Measurements from ENCODE around the gene ATP1B4.

Gene ATP1B4

DNA sequence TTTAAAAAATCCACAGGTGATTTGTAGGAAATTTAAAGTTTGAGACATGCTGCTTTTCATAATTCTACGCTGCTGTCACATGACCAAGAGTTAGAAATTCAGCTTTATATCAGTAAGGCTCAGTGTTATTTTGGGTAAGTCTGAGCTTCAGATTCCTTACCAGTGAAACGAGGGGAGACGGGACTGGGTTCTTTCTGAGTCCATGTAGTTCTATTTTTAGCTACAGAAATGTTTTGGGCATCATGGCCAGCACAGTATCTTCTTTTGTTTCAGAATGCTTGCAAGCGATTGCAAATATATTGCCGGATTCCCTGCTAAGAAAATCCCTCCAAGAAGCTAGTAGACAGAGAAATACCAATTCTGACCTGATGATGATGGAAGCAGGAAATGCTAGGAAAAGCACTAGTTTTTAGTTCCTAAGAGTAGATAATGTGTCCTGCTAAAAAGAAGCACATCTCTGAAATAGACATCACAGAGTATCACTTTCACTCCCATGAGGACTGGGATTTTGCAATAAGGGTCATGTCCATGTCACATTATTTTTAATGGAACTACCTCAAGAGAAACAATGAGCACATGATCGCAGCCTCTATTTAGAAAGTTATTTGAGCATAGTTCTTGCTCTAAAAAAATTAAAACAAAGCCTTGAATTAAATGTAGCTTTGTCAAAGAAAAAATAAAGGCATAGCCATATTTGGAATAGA, 10.9 kb downstream of the ATP1B4 start:
- Histone ChIP-seq H3K36me3 (replicated peaks in 1 of 2; ENCODE audit: control insufficient read depth in 2 of 2, insufficient read depth in 2 of 2, low read length in 2 of 2) (no peaks in the 10 kb centered on the region), H2AFZ (ENCODE audit: low read length) (no peak overlapping the region), H3K4me3 (ENCODE audit: low read length in 2 of 2) (no peak overlapping the region), H2BK12ac (ENCODE audit: low read length) (no peak overlapping the region), H3K14ac (ENCODE audit: low read length) (no peak overlapping the region), H4K8ac (ENCODE audit: low read depth, low read length) (no peak overlapping the region), H2BK5ac (ENCODE audit: low read length) (no peak overlapping the region), H4K91ac (ENCODE audit: low read depth, low read length, poor library complexity) (no peak overlapping the region), H3K9me3 (replicated peaks in 1 of 2; ENCODE audit: control insufficient read depth in 2 of 2, insufficient read depth in 1 of 2, low read depth in 1 of 2, low read length in 2 of 2) (no peaks in the 10 kb centered on the region), H3K9ac (ENCODE audit: low read depth, low read length, poor library complexity) (no peak overlapping the region), H2AK5ac (ENCODE audit: low read depth, low read length) (no peak overlapping the region), H3K4ac (ENCODE audit: low read length) (no peak overlapping the region), H2BK120ac (ENCODE audit: low read depth, low read length) (no peak overlapping the region), H3K27ac (replicated peaks; ENCODE audit: low read length) (no peak overlapping the region), H3K4me2 (ENCODE audit: insufficient read depth, low read length, poor library complexity, severe bottlenecking) (no peak overlapping the region), H3K23ac (ENCODE audit: low read depth, low read length, poor library complexity) (no peak overlapping the region), H2BK15ac (ENCODE audit: low read length) (no peak overlapping the region), H3K27me3 (ENCODE audit: control insufficient read depth in 3 of 3, insufficient read depth in 3 of 3, low read depth in 1 of 3, low read length in 3 of 3) (peaks cover 0 to 27% (median 0%) of the 10 kb centered on the region in 3 experiments), H3K79me1 (ENCODE audit: low read depth, low read length) (no peaks in the 10 kb centered on the region), H3K4me1 (ENCODE audit: control insufficient read depth in 2 of 2, insufficient read depth in 1 of 2, low read depth in 1 of 2, low read length in 2 of 2) (no peaks in the 10 kb centered on the region), H3K18ac (ENCODE audit: low read length) (no peak overlapping the region)
- DNase-seq (ENCODE audit: low spot score): no peak
- WGBS, 2 donors (ENCODE audit: extremely low coverage in 2 of 2, insufficient read length in 2 of 2, insufficient replicate concordance in 1 of 2): no CpG with 5 or more reads among the region's 6 CpGs

DNA sequence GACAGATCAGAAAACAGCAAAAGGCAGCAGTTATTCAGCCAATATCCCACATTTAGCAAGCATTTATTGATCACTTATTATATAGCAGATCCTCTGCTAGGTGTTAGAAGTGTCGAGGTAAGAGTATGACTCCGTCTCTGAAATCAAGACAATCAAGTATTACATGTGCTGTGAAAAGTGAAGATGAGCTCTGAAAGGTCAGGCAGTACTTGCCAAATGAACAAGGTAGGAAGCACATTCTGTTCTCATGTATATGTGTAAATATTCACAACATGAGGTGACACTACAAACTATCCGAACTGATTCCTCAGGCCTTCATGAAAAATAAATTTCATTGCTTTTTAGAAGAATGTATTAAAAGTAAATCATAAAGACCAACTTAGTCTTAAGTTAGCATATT, 15.3 kb downstream of the ATP1B4 start:
- Histone ChIP-seq H3K9ac (ENCODE audit: low read depth, low read length, poor library complexity) (no peak overlapping the region), H3K4me2 (ENCODE audit: insufficient read depth, low read length, poor library complexity, severe bottlenecking) (no peak overlapping the region), H2BK12ac (ENCODE audit: low read length) (no peak overlapping the region), H3K23ac (ENCODE audit: low read depth, low read length, poor library complexity) (no peak overlapping the region), H3K79me1 (ENCODE audit: low read depth, low read length) (no peaks in the 10 kb centered on the region), H2AFZ (ENCODE audit: low read length) (no peak overlapping the region), H2BK15ac (ENCODE audit: low read length) (no peak overlapping the region), H3K4me1 (ENCODE audit: control insufficient read depth in 2 of 2, insufficient read depth in 1 of 2, low read depth in 1 of 2, low read length in 2 of 2) (no peaks in the 10 kb centered on the region), H3K9me3 (replicated peaks in 1 of 2; ENCODE audit: control insufficient read depth in 2 of 2, insufficient read depth in 1 of 2, low read depth in 1 of 2, low read length in 2 of 2) (no peaks in the 10 kb centered on the region), H3K27me3 (ENCODE audit: control insufficient read depth in 3 of 3, insufficient read depth in 3 of 3, low read depth in 1 of 3, low read length in 3 of 3) (peaks cover 0 to 20% (median 0%) of the 10 kb centered on the region in 3 experiments), H3K27ac (replicated peaks; ENCODE audit: low read length) (no peak overlapping the region), H4K8ac (ENCODE audit: low read depth, low read length) (no peak overlapping the region), H3K4ac (ENCODE audit: low read length) (no peak overlapping the region), H3K18ac (ENCODE audit: low read length) (no peak overlapping the region), H2AK5ac (ENCODE audit: low read depth, low read length) (no peak overlapping the region), H4K91ac (ENCODE audit: low read depth, low read length, poor library complexity) (no peak overlapping the region), H3K36me3 (replicated peaks in 1 of 2; ENCODE audit: control insufficient read depth in 2 of 2, insufficient read depth in 2 of 2, low read length in 2 of 2) (no peaks in the 10 kb centered on the region), H3K14ac (ENCODE audit: low read length) (no peak overlapping the region), H3K4me3 (ENCODE audit: low read length in 2 of 2) (no peak overlapping the region), H2BK120ac (ENCODE audit: low read depth, low read length) (no peak overlapping the region), H2BK5ac (ENCODE audit: low read length) (no peak overlapping the region)
- DNase-seq (ENCODE audit: low spot score): no peak
- no CpG with 5 or more reads among the region's 3 CpGs for WGBS, 2 donors (ENCODE audit: extremely low coverage in 2 of 2, insufficient read length in 2 of 2, insufficient replicate concordance in 1 of 2)

DNA sequence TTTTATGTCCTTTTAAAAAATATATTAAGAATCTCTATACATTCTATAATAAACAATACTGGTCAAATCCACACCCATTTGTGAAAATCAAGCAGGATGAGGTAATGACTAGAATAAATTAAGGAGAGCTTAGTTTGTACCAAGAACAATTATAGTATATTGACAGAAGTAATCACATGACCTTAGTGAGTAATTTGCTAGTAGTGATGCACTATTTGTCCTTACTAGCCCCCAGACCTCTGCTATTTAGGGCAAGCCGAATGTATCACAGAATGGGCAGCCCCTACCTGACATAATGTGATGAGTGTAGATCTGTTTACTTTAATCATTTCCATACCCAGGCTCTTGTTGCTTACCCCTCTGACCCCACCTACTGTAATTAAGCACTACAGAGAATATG, 15.8 kb downstream of the ATP1B4 start:
- no peak overlapping the region for H3K4ac ChIP-seq (ENCODE audit: low read length)
- H3K4me3 ChIP-seq (ENCODE audit: low read length in 2 of 2): no peak overlapping the region
- no peak overlapping the region for H2AFZ ChIP-seq (ENCODE audit: low read length)
- H4K8ac ChIP-seq (ENCODE audit: low read depth, low read length): no peak overlapping the region
- no peaks in the 10 kb centered on the region for H3K9me3 ChIP-seq (replicated peaks in 1 of 2; ENCODE audit: control insufficient read depth in 2 of 2, insufficient read depth in 1 of 2, low read depth in 1 of 2, low read length in 2 of 2)
- no peak overlapping the region for H3K14ac ChIP-seq (ENCODE audit: low read length)
- no CpG with 5 or more reads among the region's 1 CpG for WGBS, 2 donors (ENCODE audit: extremely low coverage in 2 of 2, insufficient read length in 2 of 2, insufficient replicate concordance in 1 of 2)
- H3K79me1 ChIP-seq (ENCODE audit: low read depth, low read length): no peaks in the 10 kb centered on the region
- H2BK5ac ChIP-seq (ENCODE audit: low read length): no peak overlapping the region
- no peak overlapping the region for H3K18ac ChIP-seq (ENCODE audit: low read length)
- peaks cover 0 to 15% (median 0%) of the 10 kb centered on the region in 3 experiments for H3K27me3 ChIP-seq (ENCODE audit: control insufficient read depth in 3 of 3, insufficient read depth in 3 of 3, low read depth in 1 of 3, low read length in 3 of 3)
- H2BK120ac ChIP-seq (ENCODE audit: low read depth, low read length): no peak overlapping the region
- DNase-seq (ENCODE audit: low spot score): no peak
- H3K4me2 ChIP-seq (ENCODE audit: insufficient read depth, low read length, poor library complexity, severe bottlenecking): no peak overlapping the region
- no peak overlapping the region for H3K27ac ChIP-seq (replicated peaks; ENCODE audit: low read length)
- H2BK15ac ChIP-seq (ENCODE audit: low read length): no peak overlapping the region
- no peak overlapping the region for H3K9ac ChIP-seq (ENCODE audit: low read depth, low read length, poor library complexity)
- H3K36me3 ChIP-seq (replicated peaks in 1 of 2; ENCODE audit: control insufficient read depth in 2 of 2, insufficient read depth in 2 of 2, low read length in 2 of 2): no peaks in the 10 kb centered on the region
- H2BK12ac ChIP-seq (ENCODE audit: low read length): no peak overlapping the region
- H4K91ac ChIP-seq (ENCODE audit: low read depth, low read length, poor library complexity): no peak overlapping the region
- no peak overlapping the region for H2AK5ac ChIP-seq (ENCODE audit: low read depth, low read length)
- H3K4me1 ChIP-seq (ENCODE audit: control insufficient read depth in 2 of 2, insufficient read depth in 1 of 2, low read depth in 1 of 2, low read length in 2 of 2): no peaks in the 10 kb centered on the region
- no peak overlapping the region for H3K23ac ChIP-seq (ENCODE audit: low read depth, low read length, poor library complexity)

DNA sequence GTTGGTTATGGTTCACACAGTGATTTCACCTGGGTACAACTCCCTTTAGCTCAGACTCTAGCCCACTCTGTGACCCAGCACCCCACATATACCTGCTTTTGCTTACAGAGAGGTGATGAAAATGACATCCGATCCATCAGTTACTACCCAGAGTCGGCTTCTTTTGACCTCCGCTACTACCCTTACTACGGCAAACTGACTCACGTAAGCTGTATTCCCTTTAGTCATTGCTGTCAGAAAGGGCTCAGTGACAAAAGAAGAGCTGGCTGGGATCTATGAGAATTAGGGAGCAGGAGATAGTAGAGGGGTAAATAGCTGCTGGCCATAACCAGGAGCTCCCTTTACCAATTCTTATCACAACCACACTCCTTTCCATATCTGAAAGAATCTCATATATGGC, 16.7 kb downstream of the ATP1B4 start:
- H2BK120ac ChIP-seq (ENCODE audit: low read depth, low read length): no peak overlapping the region
- H2AFZ ChIP-seq (ENCODE audit: low read length): no peak overlapping the region
- H3K79me1 ChIP-seq (ENCODE audit: low read depth, low read length): no peaks in the 10 kb centered on the region
- no CpG with 5 or more reads among the region's 5 CpGs for WGBS, 2 donors (ENCODE audit: extremely low coverage in 2 of 2, insufficient read length in 2 of 2, insufficient replicate concordance in 1 of 2)
- H3K14ac ChIP-seq (ENCODE audit: low read length): no peak overlapping the region
- H3K36me3 ChIP-seq (replicated peaks in 1 of 2; ENCODE audit: control insufficient read depth in 2 of 2, insufficient read depth in 2 of 2, low read length in 2 of 2): no peaks in the 10 kb centered on the region
- no peak overlapping the region for H3K4ac ChIP-seq (ENCODE audit: low read length)
- H2BK5ac ChIP-seq (ENCODE audit: low read length): no peak overlapping the region
- H3K4me1 ChIP-seq (ENCODE audit: control insufficient read depth in 2 of 2, insufficient read depth in 1 of 2, low read depth in 1 of 2, low read length in 2 of 2): no peaks in the 10 kb centered on the region
- no peak overlapping the region for H3K27ac ChIP-seq (replicated peaks; ENCODE audit: low read length)
- no peak overlapping the region for H3K9ac ChIP-seq (ENCODE audit: low read depth, low read length, poor library complexity)
- no peaks in the 10 kb centered on the region for H3K9me3 ChIP-seq (replicated peaks in 1 of 2; ENCODE audit: control insufficient read depth in 2 of 2, insufficient read depth in 1 of 2, low read depth in 1 of 2, low read length in 2 of 2)
- no peak for DNase-seq (ENCODE audit: low spot score)
- H3K18ac ChIP-seq (ENCODE audit: low read length): no peak overlapping the region
- H3K4me3 ChIP-seq (ENCODE audit: low read length in 2 of 2): no peak overlapping the region
- no peak overlapping the region for H2AK5ac ChIP-seq (ENCODE audit: low read depth, low read length)
- no peak overlapping the region for H4K8ac ChIP-seq (ENCODE audit: low read depth, low read length)
- no peak overlapping the region for H3K23ac ChIP-seq (ENCODE audit: low read depth, low read length, poor library complexity)
- no peak overlapping the region for H4K91ac ChIP-seq (ENCODE audit: low read depth, low read length, poor library complexity)
- H2BK12ac ChIP-seq (ENCODE audit: low read length): no peak overlapping the region
- peaks cover 0 to 15% (median 0%) of the 10 kb centered on the region in 3 experiments for H3K27me3 ChIP-seq (ENCODE audit: control insufficient read depth in 3 of 3, insufficient read depth in 3 of 3, low read depth in 1 of 3, low read length in 3 of 3)
- no peak overlapping the region for H2BK15ac ChIP-seq (ENCODE audit: low read length)
- no peak overlapping the region for H3K4me2 ChIP-seq (ENCODE audit: insufficient read depth, low read length, poor library complexity, severe bottlenecking)
